H9 (cell line): ENCODE data around the gene TRUB1. TPM values are rescaled to one million over a fixed set of nuclear protein-coding genes. Genes with fewer than 3 reads are reported as not detected.

Source experiments
- DNase-seq: peaks from one replicate; pipeline ENCODE4 v3.0.0-alpha.2; 2017
- H2AFZ ChIP-seq: one replicate; pipeline ENCODE4 v1.6.1; 2013; ENCODE audit warnings: mild to moderate bottlenecking, low read length, control low read depth, moderate library complexity
- H2AK5ac ChIP-seq: 2 replicates; pipeline ENCODE4 v1.6.1; 2013; ENCODE audit warnings: low read length, control low read depth, mixed read lengths; ENCODE audit not compliant: insufficient read length
- H2BK120ac ChIP-seq: one replicate; pipeline ENCODE4 v1.6.1; 2013; ENCODE audit warnings: low read depth, mild to moderate bottlenecking, low read length, control low read depth, inconsistent platforms; ENCODE audit not compliant: poor library complexity, severe bottlenecking
- H2BK12ac ChIP-seq: 2 replicates; pipeline ENCODE4 v1.6.1; 2013; ENCODE audit warnings: low read length, control low read depth, mixed read lengths, low read depth; ENCODE audit not compliant: insufficient read length
- H2BK15ac ChIP-seq: 2 replicates; pipeline ENCODE4 v1.6.1; 2013; ENCODE audit warnings: low read depth, low read length, control low read depth
- H2BK20ac ChIP-seq: one replicate; pipeline ENCODE4 v1.6.1; 2013; ENCODE audit warnings: low read depth, mild to moderate bottlenecking, low read length, control low read depth, inconsistent platforms; ENCODE audit not compliant: poor library complexity, severe bottlenecking
- H2BK5ac ChIP-seq: 2 replicates; pipeline ENCODE4 v1.6.1; 2013; ENCODE audit warnings: low read length, control low read depth, mixed read lengths; ENCODE audit not compliant: insufficient read length
- H3K14ac ChIP-seq: 2 replicates; pipeline ENCODE4 v1.6.1; 2013; ENCODE audit warnings: low read length, control low read depth; ENCODE audit not compliant: insufficient read depth
- H3K18ac ChIP-seq: 2 replicates; pipeline ENCODE4 v1.6.1; 2013; ENCODE audit warnings: low read depth, mild to moderate bottlenecking, mixed read lengths, low read length, control low read depth; ENCODE audit not compliant: insufficient read length
- H3K23ac ChIP-seq: 2 replicates; pipeline ENCODE4 v1.6.1; 2013; ENCODE audit warnings: low read length, control low read depth, mixed read lengths, low read depth; ENCODE audit not compliant: insufficient read length
- H3K23me2 ChIP-seq: 2 replicates; pipeline ENCODE4 v1.6.1; 2013; ENCODE audit warnings: low read depth, mild to moderate bottlenecking, mixed read lengths, low read length, control low read depth; ENCODE audit not compliant: insufficient read length, poor library complexity, severe bottlenecking
- H3K27ac ChIP-seq: 2 replicates; pipeline ENCODE4 v1.5.1; 2013; ENCODE audit warnings: low read length, control low read depth, mixed read lengths, low read depth; ENCODE audit not compliant: insufficient read length
- H3K27me3 ChIP-seq: 2 replicates; pipeline ENCODE4 v1.6.1; 2013; ENCODE audit warnings: low read length, control low read depth, inconsistent platforms; ENCODE audit not compliant: insufficient read depth
- H3K4ac ChIP-seq: 2 replicates; pipeline ENCODE4 v1.6.1; 2013; ENCODE audit warnings: low read depth, mild to moderate bottlenecking, control low read depth, inconsistent platforms, low read length, moderate library complexity
- H3K4me1 ChIP-seq: 2 replicates; pipeline ENCODE4 v1.6.1; 2013; ENCODE audit warnings: low read length, control low read depth, inconsistent platforms; ENCODE audit not compliant: insufficient read depth
- H3K4me2 ChIP-seq: 2 replicates; pipeline ENCODE4 v1.6.1; 2013; ENCODE audit warnings: low read length, control low read depth, mixed read lengths; ENCODE audit not compliant: insufficient read length, insufficient read depth
- H3K56ac ChIP-seq: 2 replicates; pipeline ENCODE4 v1.6.1; 2013; ENCODE audit warnings: low read depth, mild to moderate bottlenecking, mixed read lengths, low read length, control low read depth; ENCODE audit not compliant: insufficient read length
- H3K79me1 ChIP-seq: 2 replicates; pipeline ENCODE4 v1.6.1; 2013; ENCODE audit warnings: low read depth, mild to moderate bottlenecking, moderate library complexity, low read length, control low read depth, inconsistent platforms; ENCODE audit not compliant: insufficient read depth, poor library complexity, severe bottlenecking
- H3K79me2 ChIP-seq: 2 replicates; pipeline ENCODE4 v1.6.1; 2013; ENCODE audit warnings: low read length, control low read depth, inconsistent platforms; ENCODE audit not compliant: insufficient read depth
- H3K9ac ChIP-seq: 2 replicates; pipeline ENCODE4 v1.6.1; 2013; ENCODE audit warnings: low read length, control low read depth, mixed read lengths; ENCODE audit not compliant: insufficient read length; ENCODE audit errors: extremely low read depth
- H3K9me3 ChIP-seq: one replicate; pipeline ENCODE4 v1.6.1; 2013; ENCODE audit warnings: low read depth, low read length, inconsistent platforms; ENCODE audit not compliant: control insufficient read depth
- H3T11ph ChIP-seq: one replicate; pipeline ENCODE4 v1.6.1; 2013; ENCODE audit warnings: mild to moderate bottlenecking, low read length, control low read depth, inconsistent platforms
- H4K20me1 ChIP-seq: one replicate; pipeline ENCODE4 v1.6.1; 2013; ENCODE audit not compliant: control insufficient read depth, insufficient read length, insufficient read depth
- H4K5ac ChIP-seq: 2 replicates; pipeline ENCODE4 v1.6.1; 2013; ENCODE audit warnings: low read depth, mild to moderate bottlenecking, mixed read lengths, low read length, control low read depth; ENCODE audit not compliant: insufficient read length
- H4K8ac ChIP-seq: replicated peaks from 2 replicates; pipeline ENCODE4 v1.6.1; 2013; ENCODE audit warnings: low read length, control low read depth, mixed read lengths, low read depth; ENCODE audit not compliant: insufficient read length
- H4K91ac ChIP-seq: 2 replicates; pipeline ENCODE4 v1.6.1; 2013; ENCODE audit warnings: low read depth, mild to moderate bottlenecking, moderate library complexity, mixed read lengths, low read length, control low read depth; ENCODE audit not compliant: insufficient read length
- H3K27ac Mint-ChIP-seq, 3 experiments: 2 replicates in 2 of 3; 3 replicates in 1 of 3; pipeline ENCODE4 v1.8.0; 2020 to 2021; ENCODE audit warnings: mixed read lengths in 3 of 3, mild to moderate bottlenecking in 1 of 3, moderate library complexity in 1 of 3
- H3K27me3 Mint-ChIP-seq: 2 replicates; pipeline ENCODE4 v1.8.0; 2021; ENCODE audit warnings: low read depth, mild to moderate bottlenecking, moderate library complexity, mixed read lengths
- H3K36me3 Mint-ChIP-seq, 3 experiments: 2 replicates in 2 of 3; 3 replicates in 1 of 3; pipeline ENCODE4 v1.8.0; 2020 to 2021; ENCODE audit warnings: low read depth in 3 of 3, mixed read lengths in 3 of 3; ENCODE audit not compliant: insufficient read depth in 1 of 3
- H3K4me1 Mint-ChIP-seq, 2 experiments: 2 replicates each; pipeline ENCODE4 v1.8.0; 2020; ENCODE audit warnings: mixed read lengths in 2 of 2
- H3K4me3 Mint-ChIP-seq, 2 experiments: 2 replicates in 1 of 2; 3 replicates in 1 of 2; pipeline ENCODE4 v1.8.0; 2020 to 2021; ENCODE audit warnings: mild to moderate bottlenecking in 2 of 2, mixed read lengths in 2 of 2, moderate library complexity in 1 of 2
- H3K9me3 Mint-ChIP-seq, 2 experiments: 2 replicates in 1 of 2; 3 replicates in 1 of 2; pipeline ENCODE4 v1.8.0; 2020; ENCODE audit warnings: mild to moderate bottlenecking in 2 of 2, mixed read lengths in 2 of 2, moderate library complexity in 1 of 2
- WGBS: extraction: QIAGEN DNeasy Blood & Tissue Kit; methylation state at CpG from one replicate; pipeline ENCODE4 v1.1.7; 2013; ENCODE audit warnings: missing lambda C conversion rate, low lambda C conversion rate, mixed read lengths; ENCODE audit not compliant: insufficient read length; ENCODE audit errors: extremely low coverage; 5-methylcytosine and 5-hydroxymethylcytosine counted together
- total RNA-seq: library from RNA; stranded (reverse); gene quantifications from 2 replicates; pipeline ENCODE4 v1.2.1, GENCODE V29; 2021
- TF ChIP-seq, protein P1 (sequence below): fragments of 200-600 bp; sonication (generic); conservative IDR thresholded peaks from 3 replicates; pipeline ENCODE4 v1.8.0; 2021; ENCODE audit warnings: antibody characterized with exemption, mild to moderate bottlenecking

TRUB1 gene
- total RNA-seq, 1 experiment from 2014 or later, result 20.6 TPM

DNA sequence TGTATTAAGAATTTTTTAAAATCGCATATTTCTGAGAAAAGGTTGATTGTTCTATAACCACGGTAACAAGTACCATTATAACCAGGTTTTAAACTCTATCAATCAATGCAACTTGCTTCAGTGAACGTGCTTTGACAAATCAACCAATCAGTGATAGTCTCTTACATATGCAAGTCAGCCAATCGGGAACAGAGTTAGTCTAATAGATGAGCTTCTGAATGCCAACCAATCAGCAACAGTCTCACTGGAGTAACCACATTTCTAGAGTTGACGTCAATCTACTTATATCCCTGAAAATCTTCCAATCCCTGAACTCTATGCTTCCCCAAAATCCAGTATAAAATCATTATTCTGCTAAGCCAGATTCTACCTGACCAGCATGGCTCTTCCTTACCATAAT is 44.7 kb upstream of the TRUB1 start:
- Histone ChIP-seq H3T11ph (no peak overlapping the region), H3K4ac (no peak overlapping the region), H3K9me3 (no peaks in the 10 kb centered on the region), H4K5ac (no peak overlapping the region), H2BK20ac (no peak overlapping the region), H2AK5ac (no peak overlapping the region), H3K9ac (no peak overlapping the region), H3K4me2 (no peak overlapping the region), H3K23me2 (no peaks in the 10 kb centered on the region), H2BK12ac (no peak overlapping the region), H2BK5ac (no peak overlapping the region), H3K18ac (no peak overlapping the region), H3K23ac (no peak overlapping the region), H2BK120ac (no peak overlapping the region), H2AFZ (no peak overlapping the region), H4K91ac (no peak overlapping the region), H3K14ac (no peak overlapping the region), H4K8ac (no peak overlapping the region), H3K27me3 (no peaks in the 10 kb centered on the region), H3K79me2 (no peaks in the 10 kb centered on the region), H4K20me1 (no peaks in the 10 kb centered on the region), H3K27ac (no peak overlapping the region), H2BK15ac (no peak overlapping the region), H3K56ac (no peak overlapping the region), H3K79me1 (no peaks in the 10 kb centered on the region), H3K4me1 (no peaks in the 10 kb centered on the region; the same call in 1 of the 2 replicates)
- H3K4me3 Mint-ChIP-seq, result no peak overlapping the region
- no peaks in the 10 kb centered on the region; a peak in 1 of 5 replicates for H3K9me3 Mint-ChIP-seq
- TF ChIP-seq, protein P1, sequence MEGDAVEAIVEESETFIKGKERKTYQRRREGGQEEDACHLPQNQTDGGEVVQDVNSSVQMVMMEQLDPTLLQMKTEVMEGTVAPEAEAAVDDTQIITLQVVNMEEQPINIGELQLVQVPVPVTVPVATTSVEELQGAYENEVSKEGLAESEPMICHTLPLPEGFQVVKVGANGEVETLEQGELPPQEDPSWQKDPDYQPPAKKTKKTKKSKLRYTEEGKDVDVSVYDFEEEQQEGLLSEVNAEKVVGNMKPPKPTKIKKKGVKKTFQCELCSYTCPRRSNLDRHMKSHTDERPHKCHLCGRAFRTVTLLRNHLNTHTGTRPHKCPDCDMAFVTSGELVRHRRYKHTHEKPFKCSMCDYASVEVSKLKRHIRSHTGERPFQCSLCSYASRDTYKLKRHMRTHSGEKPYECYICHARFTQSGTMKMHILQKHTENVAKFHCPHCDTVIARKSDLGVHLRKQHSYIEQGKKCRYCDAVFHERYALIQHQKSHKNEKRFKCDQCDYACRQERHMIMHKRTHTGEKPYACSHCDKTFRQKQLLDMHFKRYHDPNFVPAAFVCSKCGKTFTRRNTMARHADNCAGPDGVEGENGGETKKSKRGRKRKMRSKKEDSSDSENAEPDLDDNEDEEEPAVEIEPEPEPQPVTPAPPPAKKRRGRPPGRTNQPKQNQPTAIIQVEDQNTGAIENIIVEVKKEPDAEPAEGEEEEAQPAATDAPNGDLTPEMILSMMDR, result no peak
- H3K36me3 Mint-ChIP-seq, result no peaks in the 10 kb centered on the region
- H3K27me3 Mint-ChIP-seq, result no peaks in the 10 kb centered on the region; the same call in 1 of the 2 replicates
- H3K4me1 Mint-ChIP-seq, result peaks cover 13 to 14% of the 10 kb centered on the region in 2 experiments
- WGBS, result no CpG with 5 or more reads among the region's 5 CpGs
- no peak overlapping the region for H3K27ac Mint-ChIP-seq
- DNase-seq, result no peak
